A549 (cell line): ENCODE measurements around the gene BUB1B.

Experiments used
- CHD2 ChIP-seq: fragments of 150-350 bp; IDR thresholded peaks from 2 replicates; pipeline ENCODE4 v1.6.1; 2014; ENCODE audit warnings: low read length; ENCODE audit not compliant: partially characterized antibody
- HOXA7 ChIP-seq: fragments of 250-450 bp; sonication (Bioruptor Pico); IDR thresholded peaks from 2 replicates; pipeline ENCODE4 v1.5.0; 2020; ENCODE audit warnings: mild to moderate bottlenecking, moderate library complexity
- JUNB ChIP-seq: fragments of >200 bp; sonication (Bioruptor Twin); formaldehyde crosslinking; IDR thresholded peaks from 2 replicates; pipeline ENCODE4 v1.6.1; 2016
- POLR2A ChIP-seq: IDR thresholded peaks from 2 replicates; pipeline ENCODE4 v1.6.1; 2012; ENCODE audit warnings: mild to moderate bottlenecking, low read length
- RAD21 ChIP-seq, 2 experiments: fragments of >200 bp in 1 of 2; sonication (Bioruptor Twin) in 1 of 2; formaldehyde crosslinking in 1 of 2; IDR thresholded peaks in 1 of 2; conservative IDR thresholded peaks in 1 of 2; 2 replicates in 1 of 2; 3 replicates in 1 of 2; pipeline ENCODE4 v1.6.1; 2012 to 2018; ENCODE audit warnings: inconsistent platforms in 1 of 2
- TF ChIP-seq, protein P1 (sequence below): fragments of >200 bp; sonication (Bioruptor Twin); formaldehyde crosslinking; IDR thresholded peaks from 3 replicates; pipeline ENCODE4 v1.5.1; 2016
- TF ChIP-seq, protein P2 (sequence below): IDR thresholded peaks from 2 replicates; pipeline ENCODE4 v1.6.1; 2012
- TF ChIP-seq, protein P3 (sequence below): fragments of 200-600 bp; sonication (generic); IDR thresholded peaks from 2 replicates; pipeline ENCODE4 v1.6.1; 2016; ENCODE audit warnings: antibody characterized with exemption, mild to moderate bottlenecking, moderate library complexity

DNA sequence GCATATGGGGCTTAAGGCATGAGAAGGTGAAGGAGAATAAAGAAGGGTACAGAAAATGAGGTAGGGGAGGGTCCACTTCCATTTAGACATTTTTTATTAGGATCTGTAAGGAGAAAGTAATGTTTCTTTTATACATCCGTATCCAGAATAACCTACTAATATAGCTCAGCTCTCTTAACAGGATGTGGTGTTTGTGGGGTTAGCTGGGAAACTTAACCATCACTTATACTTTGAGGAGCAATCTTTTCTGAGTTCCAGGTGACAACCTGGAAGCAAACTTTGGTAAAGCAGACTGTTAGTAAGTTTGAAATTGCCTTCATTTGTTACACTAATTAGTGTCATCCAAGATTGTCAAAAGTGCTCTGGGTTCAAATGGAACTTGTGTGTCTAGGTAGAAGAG lies 36.6 kb downstream of the BUB1B start:
- TF ChIP-seq, protein P1, sequence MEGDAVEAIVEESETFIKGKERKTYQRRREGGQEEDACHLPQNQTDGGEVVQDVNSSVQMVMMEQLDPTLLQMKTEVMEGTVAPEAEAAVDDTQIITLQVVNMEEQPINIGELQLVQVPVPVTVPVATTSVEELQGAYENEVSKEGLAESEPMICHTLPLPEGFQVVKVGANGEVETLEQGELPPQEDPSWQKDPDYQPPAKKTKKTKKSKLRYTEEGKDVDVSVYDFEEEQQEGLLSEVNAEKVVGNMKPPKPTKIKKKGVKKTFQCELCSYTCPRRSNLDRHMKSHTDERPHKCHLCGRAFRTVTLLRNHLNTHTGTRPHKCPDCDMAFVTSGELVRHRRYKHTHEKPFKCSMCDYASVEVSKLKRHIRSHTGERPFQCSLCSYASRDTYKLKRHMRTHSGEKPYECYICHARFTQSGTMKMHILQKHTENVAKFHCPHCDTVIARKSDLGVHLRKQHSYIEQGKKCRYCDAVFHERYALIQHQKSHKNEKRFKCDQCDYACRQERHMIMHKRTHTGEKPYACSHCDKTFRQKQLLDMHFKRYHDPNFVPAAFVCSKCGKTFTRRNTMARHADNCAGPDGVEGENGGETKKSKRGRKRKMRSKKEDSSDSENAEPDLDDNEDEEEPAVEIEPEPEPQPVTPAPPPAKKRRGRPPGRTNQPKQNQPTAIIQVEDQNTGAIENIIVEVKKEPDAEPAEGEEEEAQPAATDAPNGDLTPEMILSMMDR, result no peak
- TF ChIP-seq RAD21 (conservative IDR thresholded peaks at IDR 0.05 in 1 of 2, IDR thresholded peaks at IDR 0.05 in 1 of 2) (no peak), POLR2A (no peak), JUNB (no peak), HOXA7 (no peak), CHD2 (no peak)
- TF ChIP-seq, protein P2, sequence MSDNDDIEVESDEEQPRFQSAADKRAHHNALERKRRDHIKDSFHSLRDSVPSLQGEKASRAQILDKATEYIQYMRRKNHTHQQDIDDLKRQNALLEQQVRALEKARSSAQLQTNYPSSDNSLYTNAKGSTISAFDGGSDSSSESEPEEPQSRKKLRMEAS, result no peak
- TF ChIP-seq, protein P3, sequence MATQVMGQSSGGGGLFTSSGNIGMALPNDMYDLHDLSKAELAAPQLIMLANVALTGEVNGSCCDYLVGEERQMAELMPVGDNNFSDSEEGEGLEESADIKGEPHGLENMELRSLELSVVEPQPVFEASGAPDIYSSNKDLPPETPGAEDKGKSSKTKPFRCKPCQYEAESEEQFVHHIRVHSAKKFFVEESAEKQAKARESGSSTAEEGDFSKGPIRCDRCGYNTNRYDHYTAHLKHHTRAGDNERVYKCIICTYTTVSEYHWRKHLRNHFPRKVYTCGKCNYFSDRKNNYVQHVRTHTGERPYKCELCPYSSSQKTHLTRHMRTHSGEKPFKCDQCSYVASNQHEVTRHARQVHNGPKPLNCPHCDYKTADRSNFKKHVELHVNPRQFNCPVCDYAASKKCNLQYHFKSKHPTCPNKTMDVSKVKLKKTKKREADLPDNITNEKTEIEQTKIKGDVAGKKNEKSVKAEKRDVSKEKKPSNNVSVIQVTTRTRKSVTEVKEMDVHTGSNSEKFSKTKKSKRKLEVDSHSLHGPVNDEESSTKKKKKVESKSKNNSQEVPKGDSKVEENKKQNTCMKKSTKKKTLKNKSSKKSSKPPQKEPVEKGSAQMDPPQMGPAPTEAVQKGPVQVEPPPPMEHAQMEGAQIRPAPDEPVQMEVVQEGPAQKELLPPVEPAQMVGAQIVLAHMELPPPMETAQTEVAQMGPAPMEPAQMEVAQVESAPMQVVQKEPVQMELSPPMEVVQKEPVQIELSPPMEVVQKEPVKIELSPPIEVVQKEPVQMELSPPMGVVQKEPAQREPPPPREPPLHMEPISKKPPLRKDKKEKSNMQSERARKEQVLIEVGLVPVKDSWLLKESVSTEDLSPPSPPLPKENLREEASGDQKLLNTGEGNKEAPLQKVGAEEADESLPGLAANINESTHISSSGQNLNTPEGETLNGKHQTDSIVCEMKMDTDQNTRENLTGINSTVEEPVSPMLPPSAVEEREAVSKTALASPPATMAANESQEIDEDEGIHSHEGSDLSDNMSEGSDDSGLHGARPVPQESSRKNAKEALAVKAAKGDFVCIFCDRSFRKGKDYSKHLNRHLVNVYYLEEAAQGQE, result no peak
